ENCODE data around the gene HAUS7.

DNA sequence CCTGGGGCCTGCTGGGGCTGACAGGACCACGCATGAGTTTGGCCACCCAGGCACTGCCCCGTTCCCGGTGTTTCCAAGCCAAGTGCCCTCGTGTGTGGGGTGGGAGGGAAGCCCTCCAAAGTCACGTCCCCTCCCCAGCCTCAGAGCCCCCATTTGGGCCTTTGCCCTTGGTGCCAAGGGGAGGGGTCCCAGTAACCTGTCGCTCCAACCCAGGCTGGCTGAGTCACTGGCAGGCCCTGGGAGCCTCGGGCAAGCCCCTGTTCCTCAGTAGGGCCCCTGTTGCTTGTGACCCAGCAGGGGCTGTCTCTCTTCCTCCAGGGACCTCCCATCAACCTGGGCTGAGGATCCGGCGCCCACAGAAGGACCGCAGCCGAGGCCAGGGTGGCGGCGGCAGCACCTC is 10.7 kb upstream of the HAUS7 start:
- TF ChIP-seq, protein P1, sequence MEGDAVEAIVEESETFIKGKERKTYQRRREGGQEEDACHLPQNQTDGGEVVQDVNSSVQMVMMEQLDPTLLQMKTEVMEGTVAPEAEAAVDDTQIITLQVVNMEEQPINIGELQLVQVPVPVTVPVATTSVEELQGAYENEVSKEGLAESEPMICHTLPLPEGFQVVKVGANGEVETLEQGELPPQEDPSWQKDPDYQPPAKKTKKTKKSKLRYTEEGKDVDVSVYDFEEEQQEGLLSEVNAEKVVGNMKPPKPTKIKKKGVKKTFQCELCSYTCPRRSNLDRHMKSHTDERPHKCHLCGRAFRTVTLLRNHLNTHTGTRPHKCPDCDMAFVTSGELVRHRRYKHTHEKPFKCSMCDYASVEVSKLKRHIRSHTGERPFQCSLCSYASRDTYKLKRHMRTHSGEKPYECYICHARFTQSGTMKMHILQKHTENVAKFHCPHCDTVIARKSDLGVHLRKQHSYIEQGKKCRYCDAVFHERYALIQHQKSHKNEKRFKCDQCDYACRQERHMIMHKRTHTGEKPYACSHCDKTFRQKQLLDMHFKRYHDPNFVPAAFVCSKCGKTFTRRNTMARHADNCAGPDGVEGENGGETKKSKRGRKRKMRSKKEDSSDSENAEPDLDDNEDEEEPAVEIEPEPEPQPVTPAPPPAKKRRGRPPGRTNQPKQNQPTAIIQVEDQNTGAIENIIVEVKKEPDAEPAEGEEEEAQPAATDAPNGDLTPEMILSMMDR (optimal IDR thresholded peaks at IDR 0.05 in 1 of 3, IDR thresholded peaks at IDR 0.05 in 1 of 3, conservative IDR thresholded peaks at IDR 0.05 in 1 of 3; ENCODE audit: extremely low read depth in 1 of 3, insufficient read depth in 2 of 3, low read length in 3 of 3) = no peak
- TF ChIP-seq EZH2 (IDR thresholded peaks at IDR 0.05; ENCODE audit: low read length) = no peak

All from keratinocyte (primary cell).